PC-9 (cell line): ENCODE data around the gene MVB12B.
"Not testable (repeated sequence)": the region's sequence is repeated elsewhere in the genome, so short reads cannot be mapped to it uniquely, and the experiment has no call there.

ENCODE experiments used
- CTCF ChIP-seq: fragments of 200-600 bp; sonication (generic); conservative IDR thresholded peaks from 2 replicates; pipeline ENCODE4 v1.6.1; 2017; ENCODE audit warnings: mixed run types, antibody characterized with exemption, mild to moderate bottlenecking, moderate library complexity
- EZH2 ChIP-seq: fragments of 200-600 bp; sonication (generic); IDR thresholded peaks from 2 replicates; pipeline ENCODE4 v1.8.0; 2017; ENCODE audit warnings: antibody characterized with exemption, low read depth

DNA sequence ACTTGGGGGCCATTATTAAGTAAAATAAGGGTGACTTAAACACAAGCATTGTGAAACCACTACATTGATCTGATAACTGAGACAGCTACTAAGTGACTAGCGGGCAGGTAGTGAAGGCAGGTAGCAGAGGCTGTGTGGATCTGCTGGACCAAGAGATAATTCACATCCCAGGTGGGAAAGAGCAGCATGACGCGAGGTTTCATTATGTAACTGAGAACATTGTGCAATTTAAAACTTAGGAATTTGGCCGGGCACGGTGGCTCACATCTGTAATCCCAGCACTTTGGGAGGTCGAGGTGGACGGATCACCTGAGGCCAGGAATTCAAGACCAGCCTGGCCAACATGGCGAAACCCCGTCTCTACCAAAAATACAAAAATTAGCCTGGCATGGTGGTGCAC is 213.8 kb downstream of the MVB12B start:
- TF ChIP-seq CTCF, EZH2: not testable (repeated sequence)
